GM12891 (cell line): ENCODE results near the gene FPR1.

ENCODE experiments used
- PAX5 ChIP-seq: IDR thresholded peaks from 2 replicates; pipeline ENCODE4 v1.6.1; 2011; ENCODE audit warnings: low read length, moderate library complexity, mild to moderate bottlenecking; ENCODE audit not compliant: insufficient read depth, severe bottlenecking
- POLR2A ChIP-seq: IDR thresholded peaks from 2 replicates; pipeline ENCODE4 v1.6.1; 2011; ENCODE audit warnings: low read depth, low read length, control low read depth
- POLR2AphosphoS5 ChIP-seq: IDR thresholded peaks from 2 replicates; pipeline ENCODE4 v1.6.1; 2011; ENCODE audit warnings: low read depth, low read length, control low read depth
- POU2F2 ChIP-seq: IDR thresholded peaks from 2 replicates; pipeline ENCODE4 v1.6.1; 2011; ENCODE audit warnings: low read depth, mild to moderate bottlenecking, control low read depth, low read length, moderate library complexity
- SPI1 ChIP-seq: IDR thresholded peaks from 2 replicates; pipeline ENCODE4 v1.6.1; 2011; ENCODE audit warnings: low read depth, low read length, control low read depth
- TAF1 ChIP-seq: IDR thresholded peaks from 2 replicates; pipeline ENCODE4 v1.6.1; 2011; ENCODE audit warnings: low read depth, low read length, control low read depth

- TF ChIP-seq POLR2AphosphoS5 (no peak), POU2F2 (no peak), TAF1 (no peak), POLR2A (no peak), SPI1 (no peak), PAX5 (no peak)
Measured at GRCh38 chr19:51724543-51724942, 27.1 kb downstream of the FPR1 start.
